ENCODE results near the gene GBGT1.

The GBGT1 gene

GRCh38 chr9:133194597-133194996 is 30.9 kb upstream of the GBGT1 start:
- no peak for DNase-seq (ENCODE audit: low read depth, low spot score)
- H3K4me3 ChIP-seq (ENCODE audit: low read length), result no peak overlapping the region
- no peaks in the 10 kb centered on the region for H3K9me3 ChIP-seq (ENCODE audit: control insufficient read depth, insufficient read depth, low read length)
- no peaks in the 10 kb centered on the region for H3K36me3 ChIP-seq (ENCODE audit: control insufficient read depth, insufficient read depth, low read length)
- WGBS (ENCODE audit: insufficient coverage, insufficient read length), result no CpG with 5 or more reads among the region's 4 CpGs
- H3K27me3 ChIP-seq (ENCODE audit: control insufficient read depth, insufficient read depth, low read length), result no peaks in the 10 kb centered on the region
- H3K27ac ChIP-seq (ENCODE audit: low read length), result no peak overlapping the region
- no peaks in the 10 kb centered on the region for H3K4me1 ChIP-seq (ENCODE audit: control insufficient read depth, insufficient read depth, low read length)

- no peaks in the 10 kb centered on the region for H3K27me3 ChIP-seq (ENCODE audit: control insufficient read depth, insufficient read depth, low read length)
- H3K27ac ChIP-seq (ENCODE audit: low read length), result no peak overlapping the region
- no CpG with 5 or more reads among the region's 7 CpGs for WGBS (ENCODE audit: insufficient coverage, insufficient read length)
These were observed 28.3 kb upstream of the GBGT1 start for GRCh38 chr9:133191989-133192388.

GRCh38 chr9:133189826-133190225 is 26.1 kb upstream of the GBGT1 start:
- H3K27ac ChIP-seq (ENCODE audit: low read length), result no peak overlapping the region
- no peaks in the 10 kb centered on the region for H3K4me1 ChIP-seq (ENCODE audit: control insufficient read depth, insufficient read depth, low read length)
- H3K27me3 ChIP-seq (ENCODE audit: control insufficient read depth, insufficient read depth, low read length), result no peaks in the 10 kb centered on the region
- no peaks in the 10 kb centered on the region for H3K36me3 ChIP-seq (ENCODE audit: control insufficient read depth, insufficient read depth, low read length)
- no CpG with 5 or more reads among the region's 8 CpGs for WGBS (ENCODE audit: insufficient coverage, insufficient read length)
- H3K4me3 ChIP-seq (ENCODE audit: low read length), result no peak overlapping the region
- DNase-seq (ENCODE audit: low read depth, low spot score), result no peak
- H3K9me3 ChIP-seq (ENCODE audit: control insufficient read depth, insufficient read depth, low read length), result no peaks in the 10 kb centered on the region

More at GRCh38 chr9:133191989-133192388, 28.3 kb upstream of the GBGT1 start:
- DNase-seq (ENCODE audit: low read depth, low spot score), result no peak
- H3K4me1 ChIP-seq (ENCODE audit: control insufficient read depth, insufficient read depth, low read length), result no peaks in the 10 kb centered on the region
- H3K36me3 ChIP-seq (ENCODE audit: control insufficient read depth, insufficient read depth, low read length), result no peaks in the 10 kb centered on the region
- H3K4me3 ChIP-seq (ENCODE audit: low read length), result no peak overlapping the region
- H3K9me3 ChIP-seq (ENCODE audit: control insufficient read depth, insufficient read depth, low read length), result no peaks in the 10 kb centered on the region

- no peaks in the 10 kb centered on the region for H3K27me3 ChIP-seq (ENCODE audit: control insufficient read depth, insufficient read depth, low read length)
These were observed 25.1 kb upstream of the GBGT1 start for GRCh38 chr9:133188843-133189180.

GRCh38 chr9:133188006-133188842 is 24.5 kb upstream of the GBGT1 start:
- WGBS (ENCODE audit: insufficient coverage, insufficient read length), result no CpG with 5 or more reads among the region's 21 CpGs
- peak; percentile 39 for DNase-seq (ENCODE audit: low read depth, low spot score)

More at GRCh38 chr9:133188843-133189180, 25.1 kb upstream of the GBGT1 start:
- Histone ChIP-seq H3K4me3 (ENCODE audit: low read length) (no peak overlapping the region), H3K4me1 (ENCODE audit: control insufficient read depth, insufficient read depth, low read length) (no peaks in the 10 kb centered on the region), H3K36me3 (ENCODE audit: control insufficient read depth, insufficient read depth, low read length) (no peaks in the 10 kb centered on the region), H3K9me3 (ENCODE audit: control insufficient read depth, insufficient read depth, low read length) (no peaks in the 10 kb centered on the region), H3K27ac (ENCODE audit: low read length) (no peak overlapping the region)
- no peak for DNase-seq (ENCODE audit: low read depth, low spot score)
- no CpG with 5 or more reads among the region's 7 CpGs for WGBS (ENCODE audit: insufficient coverage, insufficient read length)

GRCh38 chr9:133187561-133188005 is 23.9 kb upstream of the GBGT1 start:
- Histone ChIP-seq H3K27ac (ENCODE audit: low read length) (no peak overlapping the region), H3K9me3 (ENCODE audit: control insufficient read depth, insufficient read depth, low read length) (no peaks in the 10 kb centered on the region), H3K36me3 (ENCODE audit: control insufficient read depth, insufficient read depth, low read length) (no peaks in the 10 kb centered on the region), H3K4me1 (ENCODE audit: control insufficient read depth, insufficient read depth, low read length) (no peaks in the 10 kb centered on the region), H3K4me3 (ENCODE audit: low read length) (no peak overlapping the region), H3K27me3 (ENCODE audit: control insufficient read depth, insufficient read depth, low read length) (no peaks in the 10 kb centered on the region)
- DNase-seq (ENCODE audit: low read depth, low spot score), result no peak
- no CpG with 5 or more reads among the region's 10 CpGs for WGBS (ENCODE audit: insufficient coverage, insufficient read length)

More at GRCh38 chr9:133188006-133188842, 24.5 kb upstream of the GBGT1 start:
- Histone ChIP-seq H3K4me3 (ENCODE audit: low read length) (no peak overlapping the region), H3K27me3 (ENCODE audit: control insufficient read depth, insufficient read depth, low read length) (no peaks in the 10 kb centered on the region), H3K4me1 (ENCODE audit: control insufficient read depth, insufficient read depth, low read length) (no peaks in the 10 kb centered on the region), H3K36me3 (ENCODE audit: control insufficient read depth, insufficient read depth, low read length) (no peaks in the 10 kb centered on the region), H3K27ac (ENCODE audit: low read length) (no peak overlapping the region), H3K9me3 (ENCODE audit: control insufficient read depth, insufficient read depth, low read length) (no peaks in the 10 kb centered on the region)

GRCh38 chr9:133186736-133187135 is 23.0 kb upstream of the GBGT1 start:
- H3K4me3 ChIP-seq (ENCODE audit: low read length), result no peak overlapping the region
- DNase-seq (ENCODE audit: low read depth, low spot score), result no peak
- no peaks in the 10 kb centered on the region for H3K9me3 ChIP-seq (ENCODE audit: control insufficient read depth, insufficient read depth, low read length)
- no CpG with 5 or more reads among the region's 6 CpGs for WGBS (ENCODE audit: insufficient coverage, insufficient read length)
- H3K4me1 ChIP-seq (ENCODE audit: control insufficient read depth, insufficient read depth, low read length), result no peaks in the 10 kb centered on the region
- H3K36me3 ChIP-seq (ENCODE audit: control insufficient read depth, insufficient read depth, low read length), result no peaks in the 10 kb centered on the region
- no peaks in the 10 kb centered on the region for H3K27me3 ChIP-seq (ENCODE audit: control insufficient read depth, insufficient read depth, low read length)
- H3K27ac ChIP-seq (ENCODE audit: low read length), result no peak overlapping the region

GRCh38 chr9:133184971-133185370 is 21.3 kb upstream of the GBGT1 start:
- no CpG with 5 or more reads among the region's 8 CpGs for WGBS (ENCODE audit: insufficient coverage, insufficient read length)
- Histone ChIP-seq H3K9me3 (ENCODE audit: control insufficient read depth, insufficient read depth, low read length) (no peaks in the 10 kb centered on the region), H3K27ac (ENCODE audit: low read length) (no peak overlapping the region), H3K27me3 (ENCODE audit: control insufficient read depth, insufficient read depth, low read length) (no peaks in the 10 kb centered on the region), H3K4me3 (ENCODE audit: low read length) (no peak overlapping the region), H3K36me3 (ENCODE audit: control insufficient read depth, insufficient read depth, low read length) (no peaks in the 10 kb centered on the region), H3K4me1 (ENCODE audit: control insufficient read depth, insufficient read depth, low read length) (no peaks in the 10 kb centered on the region)
- no peak for DNase-seq (ENCODE audit: low read depth, low spot score)

GRCh38 chr9:133182151-133182550 is 18.4 kb upstream of the GBGT1 start:
- Histone ChIP-seq H3K9me3 (ENCODE audit: control insufficient read depth, insufficient read depth, low read length) (no peaks in the 10 kb centered on the region), H3K27ac (ENCODE audit: low read length) (no peak overlapping the region), H3K27me3 (ENCODE audit: control insufficient read depth, insufficient read depth, low read length) (no peaks in the 10 kb centered on the region), H3K4me1 (ENCODE audit: control insufficient read depth, insufficient read depth, low read length) (no peaks in the 10 kb centered on the region), H3K4me3 (ENCODE audit: low read length) (no peak overlapping the region), H3K36me3 (ENCODE audit: control insufficient read depth, insufficient read depth, low read length) (no peaks in the 10 kb centered on the region)
- DNase-seq (ENCODE audit: low read depth, low spot score), result no peak
- WGBS (ENCODE audit: insufficient coverage, insufficient read length), result no CpG with 5 or more reads among the region's 5 CpGs

GRCh38 chr9:133181561-133181960 is 17.8 kb upstream of the GBGT1 start:
- H3K27ac ChIP-seq (ENCODE audit: low read length), result no peak overlapping the region
- H3K9me3 ChIP-seq (ENCODE audit: control insufficient read depth, insufficient read depth, low read length), result no peaks in the 10 kb centered on the region
- no peaks in the 10 kb centered on the region for H3K36me3 ChIP-seq (ENCODE audit: control insufficient read depth, insufficient read depth, low read length)
- H3K4me3 ChIP-seq (ENCODE audit: low read length), result no peak overlapping the region
- no peaks in the 10 kb centered on the region for H3K4me1 ChIP-seq (ENCODE audit: control insufficient read depth, insufficient read depth, low read length)
- no CpG with 5 or more reads among the region's 3 CpGs for WGBS (ENCODE audit: insufficient coverage, insufficient read length)
- DNase-seq (ENCODE audit: low read depth, low spot score), result no peak
- H3K27me3 ChIP-seq (ENCODE audit: control insufficient read depth, insufficient read depth, low read length), result no peaks in the 10 kb centered on the region

- Histone ChIP-seq H3K27ac (ENCODE audit: low read length) (no peak overlapping the region), H3K9me3 (ENCODE audit: control insufficient read depth, insufficient read depth, low read length) (no peaks in the 10 kb centered on the region), H3K27me3 (ENCODE audit: control insufficient read depth, insufficient read depth, low read length) (no peaks in the 10 kb centered on the region; the same call in 1 of the 2 replicates), H3K4me3 (ENCODE audit: low read length) (no peak overlapping the region), H3K36me3 (ENCODE audit: control insufficient read depth, insufficient read depth, low read length) (no peaks in the 10 kb centered on the region), H3K4me1 (ENCODE audit: control insufficient read depth, insufficient read depth, low read length) (no peaks in the 10 kb centered on the region)
- no CpG with 5 or more reads among the region's 5 CpGs for WGBS (ENCODE audit: insufficient coverage, insufficient read length)
- no peak for DNase-seq (ENCODE audit: low read depth, low spot score)
These were observed 17.2 kb upstream of the GBGT1 start for GRCh38 chr9:133180953-133181352.

Data from iPS DF 6.9 (cell line).